PC-3 (cell line): Measurements from ENCODE around the gene TAF11L10.
"Not testable (repeated sequence)": the region's sequence is repeated elsewhere in the genome, so short reads cannot be mapped to it uniquely, and the experiment has no call there.

ENCODE experiments used
- EZH2 ChIP-seq: fragments of 300-600 bp; sonication (generic); IDR thresholded peaks from one replicate; pipeline ENCODE4 v1.6.1; 2017; ENCODE audit warnings: antibody characterized with exemption, mild to moderate bottlenecking, low read length; ENCODE audit not compliant: unreplicated experiment
- TF ChIP-seq, protein P1 (sequence below): fragments of 300-600 bp; sonication (generic); conservative IDR thresholded peaks from 2 replicates; pipeline ENCODE4 v1.5.1; 2017; ENCODE audit warnings: antibody characterized with exemption, low read depth, mild to moderate bottlenecking, low read length

DNA sequence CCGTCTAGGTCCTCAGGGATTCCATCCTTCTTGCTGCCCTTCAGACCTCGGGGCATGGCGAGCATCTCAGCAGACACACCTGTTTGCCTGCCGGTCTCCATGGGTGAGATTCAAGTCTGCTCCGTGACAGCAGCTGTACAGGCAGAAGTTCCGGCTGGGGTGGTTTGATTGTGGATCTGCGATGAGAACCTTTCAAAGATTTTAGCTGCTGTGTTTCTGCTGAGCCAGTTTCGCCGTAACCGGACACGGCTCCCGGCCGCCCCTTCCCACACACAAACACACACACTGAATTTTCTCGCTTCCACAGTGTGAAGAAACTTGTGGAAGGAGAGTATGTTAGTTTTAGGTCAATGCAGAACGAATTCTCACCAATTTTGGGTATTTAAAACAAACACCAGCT, at the start of gene TAF11L10:
- TF ChIP-seq, protein P1, sequence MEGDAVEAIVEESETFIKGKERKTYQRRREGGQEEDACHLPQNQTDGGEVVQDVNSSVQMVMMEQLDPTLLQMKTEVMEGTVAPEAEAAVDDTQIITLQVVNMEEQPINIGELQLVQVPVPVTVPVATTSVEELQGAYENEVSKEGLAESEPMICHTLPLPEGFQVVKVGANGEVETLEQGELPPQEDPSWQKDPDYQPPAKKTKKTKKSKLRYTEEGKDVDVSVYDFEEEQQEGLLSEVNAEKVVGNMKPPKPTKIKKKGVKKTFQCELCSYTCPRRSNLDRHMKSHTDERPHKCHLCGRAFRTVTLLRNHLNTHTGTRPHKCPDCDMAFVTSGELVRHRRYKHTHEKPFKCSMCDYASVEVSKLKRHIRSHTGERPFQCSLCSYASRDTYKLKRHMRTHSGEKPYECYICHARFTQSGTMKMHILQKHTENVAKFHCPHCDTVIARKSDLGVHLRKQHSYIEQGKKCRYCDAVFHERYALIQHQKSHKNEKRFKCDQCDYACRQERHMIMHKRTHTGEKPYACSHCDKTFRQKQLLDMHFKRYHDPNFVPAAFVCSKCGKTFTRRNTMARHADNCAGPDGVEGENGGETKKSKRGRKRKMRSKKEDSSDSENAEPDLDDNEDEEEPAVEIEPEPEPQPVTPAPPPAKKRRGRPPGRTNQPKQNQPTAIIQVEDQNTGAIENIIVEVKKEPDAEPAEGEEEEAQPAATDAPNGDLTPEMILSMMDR = not testable (repeated sequence)
- TF ChIP-seq EZH2 = not testable (repeated sequence)
